GM10248 (cell line): ENCODE data around the gene BAZ1B.

Source experiments
- CTCF ChIA-PET: fragments of 300-600 bp; sonication (Branson Sonifier 250); formaldehyde crosslinking; extraction: SDS; loops from one replicate; lab custom pipeline; 2021; ENCODE audit warnings: antibody characterized with exemption; lab: Yijun Ruan, JAX
- POLR2A ChIA-PET: fragments of 350-650 bp; sonication (Branson Sonifier 250); formaldehyde crosslinking; extraction: SDS; loops from one replicate; lab custom pipeline; 2020; ENCODE audit warnings: antibody characterized with exemption; lab: Yijun Ruan, JAX
- DNase-seq: peaks from one replicate; pipeline ENCODE4 v3.0.0; 2012; ENCODE audit errors: extremely low spot score
- TF ChIP-seq, protein P1 (sequence below): IDR thresholded peaks from 2 replicates; pipeline ENCODE4 v1.5.1; 2012; ENCODE audit warnings: mild to moderate bottlenecking, low read depth; ENCODE audit errors: extremely low read depth, missing control alignments, control extremely low read depth

BAZ1B gene

DNA sequence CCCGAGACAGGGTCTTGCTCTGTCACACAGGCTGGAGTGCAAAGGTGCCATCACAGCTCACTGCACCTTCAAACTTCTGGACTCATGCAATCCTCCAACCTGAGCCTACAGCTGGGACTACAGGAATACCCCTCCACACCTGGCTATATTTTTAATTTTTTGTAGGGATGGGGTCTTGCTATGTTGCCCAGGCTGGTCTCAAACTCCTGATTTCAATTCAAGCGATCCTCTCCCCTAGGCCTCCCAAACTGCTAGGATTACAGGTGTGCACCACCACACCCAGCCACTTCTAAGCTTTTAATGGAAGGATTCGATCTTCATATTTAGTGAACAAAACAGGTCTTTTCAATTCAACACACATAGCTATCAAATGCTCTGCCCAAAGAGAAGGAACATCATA lies 58.8 kb downstream of the BAZ1B start:
- CTCF ChIA-PET, result interaction anchor here (0.9 to 4.5 kb wide), 4 partner anchors 9 to 14 kb away, joined by 3 to 29 read pairs (median 4); no protein-coding TSS in a partner anchor
- DNase-seq, result no peak
- POLR2A ChIA-PET, result no interaction called here
- TF ChIP-seq, protein P1, sequence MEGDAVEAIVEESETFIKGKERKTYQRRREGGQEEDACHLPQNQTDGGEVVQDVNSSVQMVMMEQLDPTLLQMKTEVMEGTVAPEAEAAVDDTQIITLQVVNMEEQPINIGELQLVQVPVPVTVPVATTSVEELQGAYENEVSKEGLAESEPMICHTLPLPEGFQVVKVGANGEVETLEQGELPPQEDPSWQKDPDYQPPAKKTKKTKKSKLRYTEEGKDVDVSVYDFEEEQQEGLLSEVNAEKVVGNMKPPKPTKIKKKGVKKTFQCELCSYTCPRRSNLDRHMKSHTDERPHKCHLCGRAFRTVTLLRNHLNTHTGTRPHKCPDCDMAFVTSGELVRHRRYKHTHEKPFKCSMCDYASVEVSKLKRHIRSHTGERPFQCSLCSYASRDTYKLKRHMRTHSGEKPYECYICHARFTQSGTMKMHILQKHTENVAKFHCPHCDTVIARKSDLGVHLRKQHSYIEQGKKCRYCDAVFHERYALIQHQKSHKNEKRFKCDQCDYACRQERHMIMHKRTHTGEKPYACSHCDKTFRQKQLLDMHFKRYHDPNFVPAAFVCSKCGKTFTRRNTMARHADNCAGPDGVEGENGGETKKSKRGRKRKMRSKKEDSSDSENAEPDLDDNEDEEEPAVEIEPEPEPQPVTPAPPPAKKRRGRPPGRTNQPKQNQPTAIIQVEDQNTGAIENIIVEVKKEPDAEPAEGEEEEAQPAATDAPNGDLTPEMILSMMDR, result no peak

GRCh38 chr7:73461782-73462285 lies 60.3 kb downstream of the BAZ1B start:
- ChIA-PET CTCF (interaction anchor here (1.1 to 4.5 kb wide), 2 partner anchors 10 to 12 kb away, joined by 3 to 29 read pairs; no protein-coding TSS in a partner anchor), POLR2A (no interaction called here)
- DNase-seq, result no peak
- TF ChIP-seq, protein P1, result no peak

DNA sequence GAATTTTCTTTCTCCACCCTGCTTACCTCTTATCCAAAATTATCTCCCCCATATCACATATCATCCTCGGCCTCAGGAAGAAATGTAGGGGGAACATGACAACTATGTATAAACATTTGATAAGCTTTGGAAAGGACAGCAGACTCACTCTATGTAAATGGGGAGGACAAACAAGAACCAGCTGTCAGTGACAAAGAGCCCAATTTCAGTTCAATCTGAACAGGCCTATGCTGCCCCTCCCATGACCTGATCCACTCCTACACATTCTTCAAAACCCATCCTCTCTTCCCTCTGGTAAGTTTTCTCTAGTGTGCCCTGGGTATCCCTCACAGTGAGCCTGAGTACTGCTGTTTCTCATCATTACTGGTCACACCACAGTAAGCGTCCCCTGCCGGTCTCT lies 67.7 kb downstream of the BAZ1B start:
- no peak for DNase-seq
- POLR2A ChIA-PET, result no interaction called here
- TF ChIP-seq, protein P1, result no peak
- CTCF ChIA-PET, result interaction anchor here (4.5 kb wide), 1 partner anchor 130 kb away, joined by 45 read pairs; no protein-coding TSS in a partner anchor

- ChIA-PET POLR2A (no interaction called here), CTCF (interaction anchor here (1.1 to 4.5 kb wide), 8 partner anchors 9 to 128 kb away, joined by 3 to 45 read pairs (median 11); no protein-coding TSS in a partner anchor)
- TF ChIP-seq, protein P1, result no peak
- no peak for DNase-seq
Measured at GRCh38 chr7:73452999-73453635, 69.0 kb downstream of the BAZ1B start.

GRCh38 chr7:73451780-73452398 lies 70.2 kb downstream of the BAZ1B start:
- CTCF ChIA-PET, result interaction anchor here (0.8 to 4.5 kb wide), 23 partner anchors 10 to 219 kb away, joined by 3 to 45 read pairs (median 7); partner anchors contain the start of genes FKBP6 and FZD9
- POLR2A ChIA-PET, result interaction anchor here (0.7 kb wide), 1 partner anchor 135 kb away, joined by 6 read pairs; no protein-coding TSS in a partner anchor
- TF ChIP-seq, protein P1, result peak; percentile 89
- peak; percentile 66 for DNase-seq

GRCh38 chr7:73449422-73449821 lies 72.7 kb downstream of the BAZ1B start:
- DNase-seq, result no peak
- ChIA-PET CTCF (interaction anchor here (1.0 to 1.3 kb wide), 4 partner anchors 11 to 126 kb away, joined by 3 to 4 read pairs (median 4); no protein-coding TSS in a partner anchor), POLR2A (no interaction called here)
- TF ChIP-seq, protein P1, result no peak
